ENCODE data around the gene BNIP2. TPM values are rescaled to one million over a fixed set of nuclear protein-coding genes. Genes with fewer than 3 reads are reported as not detected.

Gene BNIP2
- total RNA-seq, 4 donors from 2014 or later = 124 to 171 (median 160) TPM

DNA sequence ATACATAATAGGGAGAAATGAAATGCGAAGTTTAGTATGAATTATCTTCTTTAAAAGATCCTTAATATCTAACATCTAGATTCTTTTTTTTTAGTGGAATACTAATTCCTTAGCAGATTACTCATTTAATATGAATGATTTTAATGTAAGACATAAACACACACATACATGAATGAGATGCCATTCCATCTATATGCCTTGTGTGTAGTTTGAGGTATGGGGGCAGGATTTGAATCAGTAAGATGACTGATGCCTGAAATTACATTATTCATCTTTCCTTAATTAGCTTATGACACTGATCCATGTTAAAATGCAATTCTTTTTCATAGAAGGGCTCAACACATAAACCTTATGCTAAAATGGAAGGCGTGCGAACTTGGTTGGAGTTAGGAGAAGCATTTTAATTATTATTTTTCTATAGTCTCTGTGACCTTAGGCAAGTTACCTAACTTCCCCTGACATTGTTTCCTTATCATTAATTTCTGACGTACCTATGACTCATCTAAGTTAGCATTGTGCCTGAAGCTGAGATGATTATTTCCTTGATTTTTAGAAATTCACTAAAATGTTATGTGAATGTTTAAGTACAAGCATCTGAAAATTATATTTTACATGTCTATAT, 10.8 kb upstream of the BNIP2 start:
- TF ChIP-seq, protein P1, sequence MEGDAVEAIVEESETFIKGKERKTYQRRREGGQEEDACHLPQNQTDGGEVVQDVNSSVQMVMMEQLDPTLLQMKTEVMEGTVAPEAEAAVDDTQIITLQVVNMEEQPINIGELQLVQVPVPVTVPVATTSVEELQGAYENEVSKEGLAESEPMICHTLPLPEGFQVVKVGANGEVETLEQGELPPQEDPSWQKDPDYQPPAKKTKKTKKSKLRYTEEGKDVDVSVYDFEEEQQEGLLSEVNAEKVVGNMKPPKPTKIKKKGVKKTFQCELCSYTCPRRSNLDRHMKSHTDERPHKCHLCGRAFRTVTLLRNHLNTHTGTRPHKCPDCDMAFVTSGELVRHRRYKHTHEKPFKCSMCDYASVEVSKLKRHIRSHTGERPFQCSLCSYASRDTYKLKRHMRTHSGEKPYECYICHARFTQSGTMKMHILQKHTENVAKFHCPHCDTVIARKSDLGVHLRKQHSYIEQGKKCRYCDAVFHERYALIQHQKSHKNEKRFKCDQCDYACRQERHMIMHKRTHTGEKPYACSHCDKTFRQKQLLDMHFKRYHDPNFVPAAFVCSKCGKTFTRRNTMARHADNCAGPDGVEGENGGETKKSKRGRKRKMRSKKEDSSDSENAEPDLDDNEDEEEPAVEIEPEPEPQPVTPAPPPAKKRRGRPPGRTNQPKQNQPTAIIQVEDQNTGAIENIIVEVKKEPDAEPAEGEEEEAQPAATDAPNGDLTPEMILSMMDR (IDR thresholded peaks at IDR 0.05; ENCODE audit: low read depth) = no peak

DNA sequence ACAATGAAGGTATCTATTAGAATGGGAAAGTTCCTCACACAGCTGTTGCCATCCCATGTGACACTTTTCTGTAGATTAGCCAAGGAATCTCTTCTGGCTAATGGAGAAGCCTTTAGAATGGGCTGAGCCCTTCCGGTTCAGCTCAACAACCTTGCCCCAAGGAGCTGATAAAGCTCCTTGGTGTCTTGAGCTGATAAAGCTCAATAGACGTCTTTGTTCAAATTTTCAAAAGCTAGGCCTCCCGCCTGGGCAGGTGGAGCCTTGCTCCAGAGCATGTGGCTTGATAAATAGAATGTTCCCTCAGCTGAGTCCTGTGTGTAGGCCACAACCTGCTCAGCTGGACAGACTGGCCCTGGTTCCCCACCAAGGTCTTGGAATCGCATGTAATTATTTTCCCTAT, 7.2 kb upstream of the BNIP2 start:
- TF ChIP-seq, protein P1 (IDR thresholded peaks at IDR 0.05; ENCODE audit: low read depth) = no peak

GRCh38 chr15:59694779-59695178, 5.7 kb upstream of the BNIP2 start:
- TF ChIP-seq, protein P1 (IDR thresholded peaks at IDR 0.05; ENCODE audit: low read depth) = no peak

GRCh38 chr15:59691194-59691805, 2.2 kb upstream of the BNIP2 start:
- TF ChIP-seq, protein P1 (IDR thresholded peaks at IDR 0.05; ENCODE audit: low read depth) = no peak

DNA sequence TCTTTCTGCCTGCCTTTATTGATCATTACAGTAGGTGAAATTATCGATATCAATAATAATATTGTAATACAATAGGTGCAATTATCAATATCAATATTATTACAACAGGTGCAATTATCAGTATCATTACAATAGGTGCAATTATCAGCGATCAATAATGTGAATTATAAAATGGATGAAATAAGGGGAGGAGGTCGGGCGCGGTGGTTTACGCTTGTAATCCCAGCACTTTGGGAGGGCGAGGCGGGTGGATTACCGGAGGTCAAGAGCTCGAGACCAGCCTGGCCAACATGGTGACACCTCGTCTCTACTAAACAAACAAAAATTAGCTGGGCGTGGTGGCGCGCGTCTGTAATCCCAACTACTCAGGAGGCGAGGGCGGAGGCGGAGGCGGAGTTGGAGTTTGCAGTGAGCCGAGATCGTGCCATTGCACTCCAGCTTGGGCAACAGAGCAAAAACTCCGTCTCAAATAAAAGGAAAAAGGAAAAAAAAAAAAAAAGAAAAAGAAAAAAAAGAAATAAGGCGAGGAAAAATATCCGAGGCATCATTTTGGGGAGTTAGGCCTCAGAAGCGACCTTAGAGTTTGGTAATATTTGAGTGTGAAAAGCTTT, 611 bp upstream of the BNIP2 start:
- TF ChIP-seq, protein P1 (IDR thresholded peaks at IDR 0.05; ENCODE audit: low read depth) = no peak

DNA sequence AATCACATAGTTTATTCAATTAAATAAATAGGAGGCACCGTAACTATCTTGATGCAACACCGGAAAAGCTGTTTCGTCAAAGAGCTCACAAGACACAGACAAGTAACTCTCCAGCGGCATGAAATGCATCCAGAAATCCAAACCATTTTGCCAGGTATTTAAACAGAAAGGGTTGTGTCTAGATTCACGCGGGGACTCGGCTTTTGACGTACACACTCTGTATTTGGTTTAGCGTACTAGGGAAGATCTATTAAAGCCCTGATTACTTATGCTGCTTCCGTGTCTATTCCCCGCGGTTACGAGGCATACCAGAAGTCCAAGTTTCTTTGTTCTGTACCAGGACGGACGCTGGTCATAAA, 718 bp downstream of the BNIP2 start:
- TF ChIP-seq, protein P1 (IDR thresholded peaks at IDR 0.05; ENCODE audit: low read depth) = no peak

DNA sequence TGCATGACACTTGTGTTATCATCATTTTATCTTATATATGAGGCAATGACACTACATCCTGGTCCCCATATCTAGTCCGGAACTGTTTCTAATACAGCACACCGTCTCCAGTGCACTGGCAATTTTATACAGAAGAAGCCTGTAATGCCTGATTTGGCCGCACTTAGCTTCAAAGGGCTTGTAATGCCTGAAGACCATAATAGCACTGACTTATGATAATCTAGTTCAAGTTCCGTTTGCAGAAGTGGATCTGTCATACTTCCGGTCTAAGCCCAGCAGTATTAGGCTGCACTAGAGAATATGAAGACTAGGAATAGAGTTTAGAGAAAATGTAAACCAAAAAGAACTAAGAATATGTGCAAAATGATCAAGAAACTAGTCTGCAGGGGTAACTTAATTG, 1.3 kb downstream of the BNIP2 start:
- TF ChIP-seq, protein P1 (IDR thresholded peaks at IDR 0.05; ENCODE audit: low read depth) = no peak
